ENCODE measurements around the gene XAF1. TPM values are rescaled to one million over a fixed set of nuclear protein-coding genes. Genes with fewer than 3 reads are reported as not detected.
"Not testable (repeated sequence)": the region's sequence is repeated elsewhere in the genome, so short reads cannot be mapped to it uniquely, and the experiment has no call there.

Gene XAF1
- polyA plus RNA-seq, 2 of the 4 experiments (the other 2 are of a cell fraction), result not detected

GRCh38 chr17:6721744-6722143, 34.1 kb upstream of the XAF1 start:
- 35% methylated on average over 5 of the region's 5 CpGs for WGBS (ENCODE audit: missing lambda C conversion rate)
- DNase-seq (ENCODE audit: low read depth in 1 of 2, low spot score in 1 of 2) (no peak), FAIRE-seq (no peak), ATAC-seq (no peak)
- Histone ChIP-seq H3K4me2 (no peak overlapping the region), H3K27ac (no peak overlapping the region), H3K4me3 (no peak overlapping the region), H3K9me3 (0 out of 3 replicates have a peak, but pooled peaks cover 1% of the 10 kb centered on the region), H3K4me1 (no peaks in the 10 kb centered on the region)
- CTCF ChIA-PET, result no interaction called here
- TF ChIP-seq GATA3 (IDR thresholded peaks at IDR 0.05; ENCODE audit: borderline replicate concordance), result no peak
- no peak for TF ChIP-seq JUN (IDR thresholded peaks at IDR 0.05)
- no peak for TF ChIP-seq JUNB (IDR thresholded peaks at IDR 0.05)
- TF ChIP-seq ZSCAN20 (CRISPR knock-in tag; IDR thresholded peaks at IDR 0.05), result no peak
- TF ChIP-seq RCOR1 (IDR thresholded peaks at IDR 0.05; ENCODE audit: low read depth, low read length), result no peak
- TF ChIP-seq POLR2AphosphoS2 (conservative IDR thresholded peaks at IDR 0.05; ENCODE audit: low read length), result no peak
- TF ChIP-seq FOSL2 (IDR thresholded peaks at IDR 0.05), result no peak
- TF ChIP-seq FOSL2 (CRISPR knock-in tag; IDR thresholded peaks at IDR 0.05), result no peak
- TF ChIP-seq POLR2A (IDR thresholded peaks at IDR 0.05; ENCODE audit: low read length), result no peak
- no peak for TF ChIP-seq NR3C1 (IDR thresholded peaks at IDR 0.05)
- no peak for TF ChIP-seq REST (IDR thresholded peaks at IDR 0.05)
- POLR2A ChIA-PET, result no interaction called here

- Histone ChIP-seq H3K27ac (no peak overlapping the region), H3K4me1 (no peaks in the 10 kb centered on the region), H3K4me2 (no peak overlapping the region), H3K9me3 (no peaks in the 10 kb centered on the region), H3K4me3 (no peak overlapping the region)
- 41% methylated on average over 5 of the region's 5 CpGs for WGBS (ENCODE audit: missing lambda C conversion rate)
- ChIA-PET POLR2A (no interaction called here), CTCF (interaction anchor here (1.5 kb wide), 1 partner anchor 58 kb away, joined by 3 read pairs; no protein-coding TSS in a partner anchor)
- DNase-seq (ENCODE audit: low read depth in 1 of 2, low spot score in 1 of 2) (no peak), ATAC-seq (no peak), FAIRE-seq (no peak)
- TF ChIP-seq JUN (IDR thresholded peaks at IDR 0.05) (no peak), ZC3H11A (IDR thresholded peaks at IDR 0.05) (no peak), RCOR1 (IDR thresholded peaks at IDR 0.05; ENCODE audit: low read depth, low read length) (no peak), MAZ (IDR thresholded peaks at IDR 0.05; ENCODE audit: borderline replicate concordance, low read depth, low read length) (no peak), RARB (CRISPR knock-in tag; IDR thresholded peaks at IDR 0.05) (no peak), FOXS1 (CRISPR knock-in tag; IDR thresholded peaks at IDR 0.05) (no peak), POLR2A (IDR thresholded peaks at IDR 0.05; ENCODE audit: low read length) (no peak), ZSCAN20 (CRISPR knock-in tag; IDR thresholded peaks at IDR 0.05) (no peak)
Observed at GRCh38 chr17:6724009-6724408, 31.8 kb upstream of the XAF1 start.

GRCh38 chr17:6729531-6729930, 26.3 kb upstream of the XAF1 start:
- no peak for TF ChIP-seq NPAS2 (CRISPR knock-in tag; IDR thresholded peaks at IDR 0.05; ENCODE audit: borderline replicate concordance)
- no peak for TF ChIP-seq RAD21 (conservative IDR thresholded peaks at IDR 0.05 in 1 of 2, IDR thresholded peaks at IDR 0.05 in 1 of 2)
- POLR2A ChIA-PET, result no interaction called here

GRCh38 chr17:6746665-6747064, 9.2 kb upstream of the XAF1 start:
- H3K4me2 ChIP-seq; POLR2A ChIA-PET; ATAC-seq; H3K27ac ChIP-seq; H3K4me1 ChIP-seq; H3K4me3 ChIP-seq; CTCF ChIA-PET; FAIRE-seq; DNase-seq (ENCODE audit: low read depth in 1 of 2, low spot score in 1 of 2): not testable (repeated sequence)
- 41% methylated on average over 6 of the region's 6 CpGs for WGBS (ENCODE audit: missing lambda C conversion rate)
- 0 out of 2 replicates have a peak, but pooled peaks have one; percentile 12 for TF ChIP-seq ZC3H11A (IDR thresholded peaks at IDR 0.05)
- peaks cover 12% of the 10 kb centered on the region for H3K9me3 ChIP-seq

More at GRCh38 chr17:6729531-6729930, 26.3 kb upstream of the XAF1 start:
- CTCF ChIA-PET, result interaction anchor here (1.7 kb wide), 1 partner anchor 275 kb away, joined by 5 read pairs; no protein-coding TSS in a partner anchor
- no peak for DNase-seq (ENCODE audit: low read depth in 1 of 2, low spot score in 1 of 2)
- 47% methylated on average over 4 of the region's 4 CpGs for WGBS (ENCODE audit: missing lambda C conversion rate)
- Histone ChIP-seq H3K27ac (no peak overlapping the region), H3K9me3 (no peaks in the 10 kb centered on the region; the same call in 2 of the 3 replicates), H3K4me2 (no peak overlapping the region), H3K4me1 (no peaks in the 10 kb centered on the region), H3K4me3 (no peak overlapping the region)
- FAIRE-seq, result no peak
- no peak for ATAC-seq

Data from A549 (cell line).